OCI-LY7 (cell line): ENCODE results near the gene CCR5. TPM values are rescaled to one million over a fixed set of nuclear protein-coding genes. Genes with fewer than 3 reads are reported as not detected.

Experiments
- BruUV-seq: library from RNA; stranded (reverse); fragments of 400-500 nt; replicated peaks from 2 replicates; lab custom pipeline; 2021; lab: Mats Ljungman, UMichigan
- CTCF ChIA-PET: fragments of 300-600 bp; sonication (Branson Sonifier 250); formaldehyde crosslinking; loops from one replicate; lab custom pipeline; 2022; ENCODE audit warnings: antibody characterized with exemption; ENCODE audit not compliant: unreplicated experiment; lab: Charles Lee
- POLR2A ChIA-PET: fragments of 300-600 bp; sonication (Branson Sonifier 250); formaldehyde crosslinking; loops from one replicate; lab custom pipeline; 2022; ENCODE audit warnings: antibody characterized with exemption; lab: Charles Lee
- DNase-seq: peaks from one replicate; pipeline ENCODE4 v3.0.0-alpha.2; 2015; ENCODE audit warnings: low spot score
- H2AFZ ChIP-seq: fragments of 200-600 bp; sonication (generic), shearing (Covaris generic); 2 replicates; pipeline ENCODE4 v1.6.1; 2014; ENCODE audit warnings: mild to moderate bottlenecking, antibody characterized with exemption, low read length, moderate library complexity
- H3K27ac ChIP-seq: fragments of 200-600 bp; sonication (generic); 2 replicates; pipeline ENCODE4 v1.5.1; 2014; ENCODE audit warnings: mixed run types, low read depth, mild to moderate bottlenecking, moderate library complexity, low read length, inconsistent platforms; ENCODE audit not compliant: poor library complexity, severe bottlenecking
- H3K36me3 ChIP-seq: fragments of 200-600 bp; sonication (generic); 2 replicates; pipeline ENCODE4 v1.6.1; 2014; ENCODE audit warnings: mild to moderate bottlenecking, antibody characterized with exemption, low read length, moderate library complexity, mixed read lengths; ENCODE audit not compliant: insufficient read depth
- H3K4me1 ChIP-seq: fragments of 200-600 bp; sonication (generic); 2 replicates; pipeline ENCODE4 v1.5.1; 2014; ENCODE audit warnings: mild to moderate bottlenecking, low read length; ENCODE audit not compliant: insufficient read depth, poor library complexity, severe bottlenecking
- H3K4me2 ChIP-seq: fragments of 200-600 bp; sonication (generic); 2 replicates; pipeline ENCODE4 v1.6.1; 2014; ENCODE audit warnings: mild to moderate bottlenecking, low read length
- H3K4me3 ChIP-seq: fragments of 200-600 bp; sonication (generic); 2 replicates; pipeline ENCODE4 v1.5.1; 2014; ENCODE audit warnings: mild to moderate bottlenecking, low read depth, low read length; ENCODE audit not compliant: poor library complexity, severe bottlenecking
- H3K79me2 ChIP-seq: fragments of 200-600 bp; sonication (generic); 2 replicates; pipeline ENCODE4 v1.6.1; 2016; ENCODE audit warnings: low read depth, mild to moderate bottlenecking, low read length, moderate library complexity, mixed read lengths; ENCODE audit not compliant: insufficient read depth
- H3K9me2 ChIP-seq: fragments of 200-600 bp; sonication (generic); 2 replicates; pipeline ENCODE4 v1.6.1; 2016; ENCODE audit warnings: mild to moderate bottlenecking, low read length, mixed read lengths; ENCODE audit not compliant: insufficient read depth
- H3K9me3 ChIP-seq: fragments of 200-600 bp; sonication (generic); 2 replicates; pipeline ENCODE4 v1.6.1; 2014; ENCODE audit warnings: mild to moderate bottlenecking, mixed run types, low read length, mixed read lengths
- H4K20me1 ChIP-seq: fragments of 200-600 bp; sonication (generic); 2 replicates; pipeline ENCODE4 v1.6.1; 2014; ENCODE audit warnings: mild to moderate bottlenecking, antibody characterized with exemption, low read length, moderate library complexity, mixed read lengths; ENCODE audit not compliant: insufficient read depth
- EZH2phosphoT487 ChIP-seq: fragments of 200-600 bp; sonication (generic); IDR thresholded peaks from 2 replicates; pipeline ENCODE4 v1.6.1; 2018; ENCODE audit warnings: low read depth, borderline replicate concordance, mild to moderate bottlenecking, mixed run types, antibody characterized with exemption, low read length, moderate library complexity, mixed read lengths
- intact Hi-C: fragments of 100-400 bp; cut with micrococcal nuclease; formaldehyde crosslinking; loops from one replicate; pipeline ENCODE4 v1.10.0; 2022; ENCODE audit not compliant: unreplicated experiment
- total RNA-seq, 2 experiments: library from RNA; depleted of rRNA in 1 of 2; stranded (reverse); fragments of >200 nt in 1 of 2; shearing (Covaris generic) in 1 of 2; gene quantifications; 2 replicates each; pipeline ENCODE4 v1.2.3, GENCODE V29; 2014 to 2022
- TF ChIP-seq, protein P1 (sequence below): fragments of 200-600 bp; sonication (generic); conservative IDR thresholded peaks from 2 replicates; pipeline ENCODE4 v1.5.1; 2014; ENCODE audit warnings: mild to moderate bottlenecking, antibody characterized with exemption, low read length, moderate library complexity, mixed read lengths

Gene CCR5
- total RNA-seq, 2 experiments from 2014 or later, result not detected

DNA sequence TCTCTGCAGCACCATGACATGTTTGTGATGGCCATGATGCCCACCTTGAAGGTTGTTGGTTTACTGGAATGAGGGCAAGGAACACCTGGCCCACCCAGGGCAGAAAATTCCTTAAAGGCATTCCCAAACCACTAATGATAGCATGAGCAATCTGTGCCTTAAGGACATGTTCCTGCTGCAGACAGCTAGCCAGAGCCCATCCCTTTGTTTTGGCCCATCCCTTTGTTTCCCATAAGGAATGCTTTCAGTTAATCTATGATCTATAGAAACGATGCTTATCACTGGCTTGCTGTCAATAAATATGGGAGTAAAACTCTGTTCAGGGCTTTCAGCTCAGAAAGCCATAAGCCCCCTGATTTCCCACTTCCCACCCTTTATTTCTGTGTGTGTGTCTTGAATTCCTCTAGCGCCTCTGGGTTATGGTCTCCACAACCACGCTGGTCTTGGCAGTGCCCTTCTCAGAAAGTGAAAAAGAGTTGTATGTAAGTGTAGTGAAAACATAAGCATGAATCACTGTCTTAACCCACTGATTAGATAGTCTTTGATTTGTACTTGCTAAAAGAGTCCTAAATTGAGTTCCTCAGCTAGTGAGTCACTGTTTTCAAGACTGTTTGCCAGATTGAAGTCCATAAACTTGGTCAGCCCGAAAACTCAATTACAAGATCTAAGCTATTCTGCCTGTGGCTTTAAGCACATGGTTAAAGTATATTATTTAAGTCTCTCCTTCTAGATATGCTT lies 35.8 kb upstream of the CCR5 start:
- TF ChIP-seq EZH2phosphoT487, result no peak
- TF ChIP-seq, protein P1, sequence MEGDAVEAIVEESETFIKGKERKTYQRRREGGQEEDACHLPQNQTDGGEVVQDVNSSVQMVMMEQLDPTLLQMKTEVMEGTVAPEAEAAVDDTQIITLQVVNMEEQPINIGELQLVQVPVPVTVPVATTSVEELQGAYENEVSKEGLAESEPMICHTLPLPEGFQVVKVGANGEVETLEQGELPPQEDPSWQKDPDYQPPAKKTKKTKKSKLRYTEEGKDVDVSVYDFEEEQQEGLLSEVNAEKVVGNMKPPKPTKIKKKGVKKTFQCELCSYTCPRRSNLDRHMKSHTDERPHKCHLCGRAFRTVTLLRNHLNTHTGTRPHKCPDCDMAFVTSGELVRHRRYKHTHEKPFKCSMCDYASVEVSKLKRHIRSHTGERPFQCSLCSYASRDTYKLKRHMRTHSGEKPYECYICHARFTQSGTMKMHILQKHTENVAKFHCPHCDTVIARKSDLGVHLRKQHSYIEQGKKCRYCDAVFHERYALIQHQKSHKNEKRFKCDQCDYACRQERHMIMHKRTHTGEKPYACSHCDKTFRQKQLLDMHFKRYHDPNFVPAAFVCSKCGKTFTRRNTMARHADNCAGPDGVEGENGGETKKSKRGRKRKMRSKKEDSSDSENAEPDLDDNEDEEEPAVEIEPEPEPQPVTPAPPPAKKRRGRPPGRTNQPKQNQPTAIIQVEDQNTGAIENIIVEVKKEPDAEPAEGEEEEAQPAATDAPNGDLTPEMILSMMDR, result no peak
- H3K4me3 ChIP-seq, result no peak overlapping the region
- CTCF ChIA-PET, result no interaction called here
- POLR2A ChIA-PET, result interaction anchor here (0.7 kb wide), 1 partner anchor 246 kb away, joined by 4 read pairs; no protein-coding TSS in a partner anchor
- no peak overlapping the region for H3K4me2 ChIP-seq
- no peak overlapping the region for H2AFZ ChIP-seq
- no peak overlapping the region for H3K27ac ChIP-seq
- intact Hi-C loops, result no loop called here
- no peaks in the 10 kb centered on the region for H3K79me2 ChIP-seq
- peaks cover 14% of the 10 kb centered on the region; the same call in 1 of the 2 replicates for H3K9me3 ChIP-seq
- BruUV-seq, result no TSS peak
- H3K4me1 ChIP-seq, result no peaks in the 10 kb centered on the region
- H3K9me2 ChIP-seq, result no peaks in the 10 kb centered on the region
- no peaks in the 10 kb centered on the region for H3K36me3 ChIP-seq
- no peak for DNase-seq
- no peaks in the 10 kb centered on the region for H4K20me1 ChIP-seq

DNA sequence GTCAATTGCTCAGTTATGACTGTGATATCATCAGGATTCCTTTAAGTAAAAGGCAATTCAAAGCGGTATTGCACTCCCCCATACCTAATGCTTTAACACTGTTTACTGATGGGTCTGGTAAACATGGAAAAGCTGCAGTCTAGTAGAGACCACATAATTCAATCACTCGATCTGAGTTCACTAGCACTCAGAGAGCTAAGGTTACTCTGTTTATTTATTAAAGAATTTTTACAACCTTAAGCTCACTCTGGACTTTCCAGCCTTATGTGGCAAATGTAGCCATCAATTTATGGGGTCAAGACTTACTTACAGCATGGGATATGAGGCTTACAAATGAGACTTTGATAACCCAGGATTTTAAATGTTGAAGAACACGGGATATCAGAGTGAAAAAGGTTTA lies 35.2 kb upstream of the CCR5 start:
- CTCF ChIA-PET, result no interaction called here
- Histone ChIP-seq H3K4me2 (no peak overlapping the region), H3K4me3 (no peak overlapping the region), H4K20me1 (no peaks in the 10 kb centered on the region), H3K4me1 (no peaks in the 10 kb centered on the region), H3K36me3 (no peaks in the 10 kb centered on the region), H3K9me2 (no peaks in the 10 kb centered on the region), H2AFZ (no peak overlapping the region), H3K9me3 (peaks cover 14% of the 10 kb centered on the region; the same call in 1 of the 2 replicates), H3K79me2 (no peaks in the 10 kb centered on the region), H3K27ac (no peak overlapping the region)
- POLR2A ChIA-PET, result no interaction called here
- no peak for DNase-seq
- intact Hi-C loops, result no loop called here
- TF ChIP-seq, protein P1, result no peak
- no peak for TF ChIP-seq EZH2phosphoT487
- no TSS peak for BruUV-seq

DNA sequence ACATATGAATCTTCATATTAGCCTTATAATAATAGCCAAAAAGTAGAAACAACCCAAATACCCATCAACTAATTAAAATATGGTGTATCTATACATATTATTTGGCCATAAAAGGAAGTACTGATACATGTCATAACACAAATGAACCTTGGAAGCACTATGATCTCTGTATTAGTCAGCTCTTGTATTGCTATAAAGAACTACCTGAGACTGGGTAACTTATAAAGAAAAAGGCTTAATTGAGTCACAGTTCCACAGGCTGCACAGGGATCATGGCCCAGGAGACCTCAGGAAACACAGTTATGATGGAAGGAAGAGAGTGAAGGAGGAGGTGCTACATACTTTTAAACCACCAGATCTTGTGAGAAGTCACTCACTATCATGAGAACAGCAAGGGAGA lies 32.8 kb upstream of the CCR5 start:
- Histone ChIP-seq H3K9me2 (no peaks in the 10 kb centered on the region), H3K4me1 (no peaks in the 10 kb centered on the region), H3K4me2 (no peak overlapping the region), H3K79me2 (no peaks in the 10 kb centered on the region), H3K27ac (no peak overlapping the region), H3K4me3 (no peak overlapping the region), H2AFZ (no peak overlapping the region), H4K20me1 (no peaks in the 10 kb centered on the region), H3K36me3 (no peaks in the 10 kb centered on the region), H3K9me3 (peaks cover 14% of the 10 kb centered on the region; the same call in 1 of the 2 replicates)
- DNase-seq, result no peak
- TF ChIP-seq, protein P1, result no peak
- no peak for TF ChIP-seq EZH2phosphoT487
- intact Hi-C loops, result no loop called here
- CTCF ChIA-PET, result no interaction called here
- POLR2A ChIA-PET, result interaction anchor here (0.6 kb wide), 1 partner anchor 295 kb away, joined by 3 read pairs; no protein-coding TSS in a partner anchor
- BruUV-seq, result no TSS peak
